ENCODE data around the gene DOK3.

DOK3 gene

DNA sequence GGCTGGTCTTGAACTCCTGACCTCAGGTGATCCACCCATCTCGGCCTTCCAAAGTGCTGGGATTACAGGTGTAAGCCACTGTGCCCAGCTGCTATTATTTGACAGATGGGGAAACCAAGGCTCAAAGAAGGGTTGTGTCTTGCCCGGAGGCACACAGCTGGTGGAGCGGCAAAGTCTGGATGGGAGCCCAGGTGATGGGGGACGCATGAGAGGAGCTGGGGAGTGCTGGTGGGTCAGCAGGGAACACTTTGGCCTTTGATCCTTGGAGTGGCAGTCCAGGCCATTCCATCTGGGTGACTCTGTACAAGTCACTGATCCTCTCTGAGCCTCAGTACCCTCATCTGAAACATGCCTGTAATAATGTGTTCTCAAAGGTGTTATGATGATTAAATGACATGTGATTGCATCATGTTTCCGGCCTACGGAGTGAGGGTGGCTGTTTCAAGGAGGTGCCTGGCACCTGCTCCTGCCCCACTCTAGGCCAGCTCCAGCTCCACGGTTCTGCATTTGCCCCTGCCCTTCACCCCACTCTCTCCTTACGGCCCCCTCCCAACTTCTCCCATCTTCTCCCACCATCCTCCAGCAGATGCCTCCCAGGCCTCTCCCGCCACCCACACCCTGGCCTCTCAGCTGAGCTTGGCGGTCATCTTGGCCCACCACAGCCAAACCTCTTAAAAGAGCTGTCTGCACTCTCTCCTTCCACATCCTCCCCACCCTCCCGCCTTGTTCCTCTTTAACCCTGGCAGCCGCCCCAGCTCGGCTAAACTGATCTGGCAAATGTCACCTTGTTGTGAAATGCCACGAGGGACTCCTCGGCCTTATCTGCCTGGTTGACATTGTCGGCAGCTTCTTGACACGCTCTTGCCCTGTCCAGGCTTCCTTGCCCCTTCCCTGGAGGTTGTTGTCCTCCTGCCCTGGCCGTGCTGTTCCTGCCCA, 30.6 kb downstream of the DOK3 start:
- DNase-seq, result no peak

- DNase-seq, result no peak
These were observed 31.7 kb downstream of the DOK3 start for GRCh38 chr5:177477701-177478477.

DNA sequence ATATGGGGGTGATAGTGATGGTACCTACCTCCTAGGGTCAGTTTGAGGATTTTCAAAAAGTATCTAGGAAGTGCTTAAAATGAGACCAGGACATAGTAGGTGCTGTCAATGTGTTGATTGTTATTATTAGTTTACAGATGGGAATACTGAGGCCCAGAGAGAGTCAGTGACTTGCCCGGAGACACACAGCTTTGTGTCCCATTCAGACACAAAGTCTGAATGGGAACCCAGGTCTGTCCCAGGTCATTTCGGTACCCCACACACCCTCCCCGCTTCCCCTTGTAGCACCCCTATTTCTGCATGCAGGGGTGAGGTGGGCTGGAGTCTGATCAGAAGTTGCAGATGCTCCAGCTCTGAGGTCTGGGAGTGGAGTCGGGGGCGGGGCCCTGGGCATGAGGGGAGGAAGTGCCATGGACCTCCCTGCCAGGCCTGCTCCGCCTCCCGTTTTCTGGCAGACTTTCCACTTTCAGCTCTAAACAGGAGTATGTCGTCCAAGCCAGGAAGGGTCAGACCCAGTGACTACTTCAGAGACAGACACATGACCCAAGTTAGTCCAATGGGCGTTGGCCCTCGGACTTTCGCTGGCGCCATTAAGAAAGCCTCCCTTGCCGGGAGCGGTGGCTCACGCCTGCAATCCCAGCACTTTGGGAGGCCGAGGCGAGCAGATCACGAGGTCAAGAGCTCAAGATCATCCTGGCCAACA, 32.9 kb downstream of the DOK3 start:
- DNase-seq, result no peak

- no peak for DNase-seq
These were observed 33.8 kb downstream of the DOK3 start for GRCh38 chr5:177475563-177476427.

DNA sequence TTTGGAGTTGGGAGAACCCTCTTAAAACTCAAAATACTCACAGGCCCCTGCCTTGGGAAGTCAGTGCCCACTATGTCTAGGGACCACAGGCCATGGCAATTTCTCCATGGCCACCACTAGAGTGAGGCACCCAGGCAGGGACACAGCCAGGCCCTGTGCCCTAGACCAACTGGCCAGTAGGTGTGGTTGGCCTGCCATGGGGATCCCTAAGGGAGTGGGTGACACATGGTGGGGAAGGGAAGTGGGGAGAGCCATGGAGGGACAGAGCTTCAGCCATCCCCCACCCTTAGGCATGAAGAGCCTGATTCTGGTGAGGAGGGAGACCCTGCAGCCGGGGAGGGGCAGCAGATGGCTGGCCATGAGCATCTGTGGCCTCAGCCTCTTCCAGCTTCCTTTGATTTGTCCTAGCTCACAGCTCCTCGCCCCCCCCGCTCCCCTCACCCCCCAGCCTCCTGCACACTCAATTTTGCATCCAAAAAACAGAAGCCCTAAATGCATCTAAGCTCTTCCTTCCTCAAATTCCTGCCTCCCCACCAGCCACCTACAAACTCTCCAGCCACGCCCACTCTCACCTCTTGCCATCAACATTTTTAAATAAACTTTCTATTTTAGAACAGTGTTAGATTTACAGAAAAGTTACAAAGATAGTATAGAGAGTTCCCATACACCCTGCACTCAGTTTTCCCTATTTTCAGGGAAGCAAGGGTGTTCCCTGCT, 34.6 kb downstream of the DOK3 start:
- no peak for DNase-seq

DNA sequence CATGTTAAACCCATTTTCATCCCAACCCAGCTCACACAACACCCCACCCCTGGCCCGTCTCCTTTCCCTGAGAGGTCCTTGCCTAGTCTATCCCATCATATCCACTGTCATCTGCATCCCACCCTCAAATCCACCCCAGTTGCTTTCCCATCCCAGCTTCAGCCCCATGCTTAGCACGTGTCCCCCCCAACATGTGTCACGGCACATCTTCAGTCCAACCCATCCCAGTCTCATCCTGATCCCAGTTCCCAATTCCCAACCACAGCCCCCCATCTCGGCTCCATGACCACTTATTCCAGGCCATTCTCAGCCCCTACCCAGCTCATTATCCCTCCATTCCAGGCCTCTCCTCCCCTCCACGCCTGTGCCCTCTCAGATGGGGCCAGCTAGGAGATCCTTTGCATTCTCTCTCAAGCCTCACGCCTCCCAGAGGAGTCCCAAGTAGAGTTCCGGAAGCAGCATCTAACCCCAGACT, 35.6 kb downstream of the DOK3 start:
- no peak for DNase-seq

GRCh38 chr5:177473443-177474001, 36.1 kb downstream of the DOK3 start, which contains the start of gene DBN1:
Gene DBN1 (minus strand): TSS chr5:177473634. CDS start chr5:177473521, 113 bp downstream.
- DNase-seq, result no peak

GRCh38 chr5:177472460-177473442, 36.9 kb downstream of the DOK3 start:
- DNase-seq, result peak; percentile 67

DNA sequence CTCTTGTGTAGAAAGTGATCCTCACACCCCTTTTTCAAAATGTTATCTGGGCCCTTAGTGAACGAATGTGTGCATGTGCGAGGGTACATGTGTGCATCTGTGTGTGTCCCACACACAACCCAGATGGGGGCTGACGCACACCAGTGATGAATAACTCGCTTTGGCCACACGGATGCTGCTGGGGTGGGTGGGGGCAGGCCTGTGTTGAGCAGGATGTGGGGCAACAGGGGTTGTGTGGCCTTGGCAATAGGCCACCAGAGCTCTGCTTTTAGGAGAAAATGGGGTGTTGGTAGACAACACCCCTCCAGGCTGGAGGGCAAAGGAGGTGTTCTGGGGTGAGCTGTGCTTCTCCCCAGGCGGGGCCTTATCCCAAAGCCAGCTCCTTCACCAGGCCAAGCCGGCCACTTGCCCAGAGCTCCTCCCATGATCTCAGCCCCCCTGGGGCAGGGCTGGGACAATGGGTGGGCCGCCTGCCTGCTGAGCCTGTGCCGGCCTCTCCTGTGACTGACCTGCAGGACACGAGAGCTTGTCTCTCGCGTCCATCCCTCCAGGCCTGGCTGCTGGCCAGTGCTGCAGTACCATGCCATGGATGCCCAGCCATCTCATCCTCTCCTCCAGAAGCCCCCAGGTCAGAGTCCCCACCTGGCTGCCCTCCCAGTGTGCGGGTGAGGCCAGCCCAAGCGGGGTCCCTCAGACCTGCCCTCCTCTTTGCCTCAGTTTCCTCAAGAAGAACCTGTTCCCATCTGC, 37.8 kb downstream of the DOK3 start:
- DNase-seq, result no peak

- DNase-seq, result no peak
These were observed 38.7 kb downstream of the DOK3 start for GRCh38 chr5:177470759-177471536.

DNA sequence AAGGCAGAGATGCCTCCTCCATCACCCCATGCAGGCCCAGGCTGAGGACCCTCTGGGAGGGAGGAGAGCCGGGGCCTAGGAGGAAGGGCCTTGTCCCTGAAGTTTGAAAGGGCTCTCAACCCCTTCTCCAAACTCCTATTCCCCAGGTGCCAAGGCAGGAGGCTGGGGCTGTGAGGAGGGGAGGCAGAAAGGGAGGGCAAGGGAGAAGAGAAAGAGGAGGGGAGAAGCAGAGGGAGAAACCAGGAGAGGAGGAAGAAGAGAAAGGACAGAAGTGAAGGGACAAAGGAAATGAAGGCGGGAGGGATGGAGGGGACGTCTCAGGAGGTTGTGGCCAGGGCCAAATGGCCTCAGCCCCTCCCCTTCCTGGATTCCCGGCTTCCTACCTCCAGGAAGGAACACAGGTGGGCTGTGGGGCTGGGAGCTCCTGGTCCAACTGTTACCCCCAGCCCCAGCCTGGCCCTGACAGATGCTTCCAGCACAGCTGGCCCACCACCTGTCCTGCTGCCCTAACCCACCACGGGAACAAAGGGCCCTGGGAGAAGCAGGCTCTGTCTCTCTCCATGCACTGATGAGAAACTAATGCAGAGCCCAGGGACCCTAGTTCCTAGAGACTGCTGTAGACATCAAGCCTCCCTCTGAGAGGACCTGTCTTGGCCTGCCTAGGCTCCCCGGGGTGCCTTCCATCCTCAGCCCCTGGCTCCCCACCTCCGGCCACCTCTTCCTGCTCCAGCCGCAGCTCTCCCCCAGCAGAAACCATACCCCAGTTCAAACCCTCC, 39.7 kb downstream of the DOK3 start:
- no peak for DNase-seq

DNA sequence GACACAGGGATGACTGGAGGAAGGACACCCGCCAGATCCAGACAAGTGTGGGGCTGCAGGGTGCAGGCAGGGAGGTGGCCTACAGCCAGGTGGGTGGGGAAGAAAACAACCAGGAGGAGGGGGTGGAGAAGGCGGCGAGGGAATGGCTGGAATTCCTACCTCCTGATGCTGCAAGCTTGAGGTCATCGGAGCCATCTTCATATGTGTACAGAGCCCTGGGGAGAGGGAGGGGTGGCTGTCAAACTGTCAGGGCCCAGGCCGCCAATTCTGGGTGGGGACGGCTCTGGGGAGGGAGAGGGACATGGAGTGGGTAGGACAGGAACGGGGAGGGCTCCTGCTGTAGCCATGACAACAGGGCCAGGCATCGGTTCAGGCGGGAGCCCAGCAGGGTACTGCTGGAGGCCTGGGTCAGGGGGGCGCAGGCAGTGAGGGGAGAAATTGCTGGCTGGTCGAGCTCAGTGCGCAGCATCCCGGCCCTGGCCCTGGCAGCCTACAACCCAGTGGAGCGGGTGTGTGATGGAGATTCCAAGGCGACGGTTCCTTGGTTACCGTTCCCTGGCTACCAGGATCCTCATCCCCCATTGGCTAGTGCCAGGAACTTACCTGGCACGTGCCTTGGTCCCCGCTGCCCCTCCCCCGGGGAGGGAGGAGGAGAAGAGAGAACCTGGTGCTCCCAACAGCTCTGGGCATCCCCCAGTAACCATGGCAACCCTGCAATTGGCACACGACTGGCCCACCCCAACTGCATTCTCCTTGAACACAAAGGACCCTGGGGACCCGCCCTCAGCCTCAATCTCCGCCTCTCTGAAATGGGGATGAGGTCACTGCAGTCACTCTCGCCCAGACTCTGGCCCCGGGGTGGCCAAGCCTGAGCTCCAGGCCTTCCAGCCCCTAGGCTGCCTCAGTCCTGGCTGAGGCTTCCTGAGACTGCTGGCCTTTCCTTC, 40.7 kb downstream of the DOK3 start:
- no peak for DNase-seq

DNA sequence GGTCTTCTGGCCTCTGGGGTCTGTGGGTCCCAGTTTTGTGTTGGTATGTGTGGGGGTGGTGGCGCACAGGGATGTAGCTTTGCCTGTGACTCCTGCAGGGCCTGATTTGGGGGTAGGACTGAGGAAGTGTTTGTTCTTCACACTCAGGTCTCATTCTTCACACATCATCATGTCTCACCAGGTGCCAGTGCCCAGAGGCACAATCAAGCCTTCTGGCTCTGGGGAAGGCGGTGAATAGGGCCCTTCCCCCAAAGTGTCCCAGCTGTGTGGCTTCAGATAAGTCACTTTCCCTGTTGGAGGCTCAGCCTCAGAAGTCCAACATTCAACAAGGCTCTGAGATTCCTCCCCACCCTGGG, 41.3 kb downstream of the DOK3 start:
- DNase-seq, result no peak

- no peak for DNase-seq
These were observed 42.2 kb downstream of the DOK3 start for GRCh38 chr5:177467436-177467835.

DNA sequence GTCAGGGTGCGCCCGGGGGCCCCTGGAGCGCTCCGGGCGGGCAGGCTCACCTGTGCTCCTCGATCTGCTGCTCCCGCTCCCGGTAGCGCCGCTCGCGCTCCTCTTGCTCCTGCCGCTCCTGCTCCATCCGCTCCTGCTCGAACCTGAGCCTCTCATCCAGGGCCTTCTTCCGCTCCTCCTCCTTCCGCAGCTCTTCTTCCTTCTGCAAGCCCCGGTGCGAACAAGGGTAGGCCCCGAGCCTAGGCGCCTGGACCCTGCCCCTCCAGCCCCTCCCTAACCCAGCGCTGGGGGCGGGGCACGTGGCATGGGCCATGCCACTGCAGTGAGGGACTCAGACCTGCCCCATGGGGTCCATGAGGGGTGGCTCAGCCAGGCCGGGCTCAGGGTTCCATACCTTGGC, 42.8 kb downstream of the DOK3 start:
- DNase-seq, result no peak

DNA sequence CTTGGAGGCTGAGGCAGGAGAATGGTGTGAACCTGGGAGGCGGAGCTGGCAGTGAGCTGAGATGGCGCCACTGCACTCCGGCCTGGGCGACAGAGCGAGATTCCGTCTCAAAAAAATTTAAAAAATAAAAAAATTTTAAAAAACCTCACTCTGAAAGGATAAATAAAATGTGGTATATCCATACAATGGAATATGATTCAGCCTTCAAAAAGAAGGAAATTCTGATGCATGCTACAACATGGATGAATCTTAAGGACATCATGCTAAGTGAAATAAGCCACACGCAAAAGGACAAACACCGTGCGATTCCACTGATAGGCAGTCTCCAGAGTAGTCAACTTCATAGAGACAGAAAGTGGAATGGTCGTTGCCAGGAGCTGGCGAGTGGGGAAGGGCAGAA, 44.6 kb downstream of the DOK3 start:
- DNase-seq, result no peak

Measured in CD4-positive, alpha-beta T cell treated with Interleukin-10 for 1 hour (primary cell).